Mucosa of rectum (tissue), 2 donors: Measurements from ENCODE around the gene JAML.
"Not testable (repeated sequence)": the region's sequence is repeated elsewhere in the genome, so short reads cannot be mapped to it uniquely, and the experiment has no call there.

Experiments
- H3K27ac ChIP-seq, 2 donors: one replicate each; pipeline ENCODE4 v1.7.0; 2013; ENCODE audit warnings: inconsistent platforms in 2 of 2, low read depth in 2 of 2, low read length in 2 of 2
- H3K27me3 ChIP-seq, 2 donors: one replicate each; pipeline ENCODE4 v1.7.0; 2013; ENCODE audit warnings: low read length in 2 of 2; ENCODE audit not compliant: control insufficient read depth in 2 of 2, insufficient read depth in 2 of 2
- H3K36me3 ChIP-seq, 2 donors: one replicate each; pipeline ENCODE4 v1.7.0; 2013; ENCODE audit warnings: low read length in 2 of 2; ENCODE audit not compliant: control insufficient read depth in 2 of 2, insufficient read depth in 2 of 2
- H3K4me1 ChIP-seq, 2 donors: one replicate each; pipeline ENCODE4 v1.7.0; 2013; ENCODE audit warnings: low read length in 2 of 2, mild to moderate bottlenecking in 1 of 2; ENCODE audit not compliant: control insufficient read depth in 2 of 2, insufficient read depth in 2 of 2
- H3K4me3 ChIP-seq, 2 donors: one replicate each; pipeline ENCODE4 v1.7.0; 2013; ENCODE audit warnings: low read length in 2 of 2
- H3K9ac ChIP-seq, 2 donors: one replicate each; pipeline ENCODE4 v1.7.0; 2013; ENCODE audit warnings: low read length in 2 of 2, low read depth in 1 of 2, mild to moderate bottlenecking in 1 of 2
- H3K9me3 ChIP-seq, 2 donors: one replicate each; pipeline ENCODE4 v1.7.0; 2013; ENCODE audit warnings: low read length in 2 of 2; ENCODE audit not compliant: control insufficient read depth in 2 of 2
- donor health status: healthy.
- donor health status: Normal muscosa, but diverticular disease.

The JAML gene

GRCh38 chr11:118184784-118185579, 39.8 kb downstream of the JAML start:
- Histone ChIP-seq H3K9me3 (no peaks in the 10 kb centered on the region), H3K4me1 (no peaks in the 10 kb centered on the region), H3K36me3 (no peaks in the 10 kb centered on the region), H3K9ac (no peak overlapping the region), H3K4me3 (no peak overlapping the region), H3K27me3 (peaks cover 2 to 3% of the 10 kb centered on the region in 2 donors), H3K27ac (no peak overlapping the region)

GRCh38 chr11:118183691-118184090, 41.1 kb downstream of the JAML start:
- not testable (repeated sequence) for H3K4me1 ChIP-seq, H3K4me3 ChIP-seq, H3K27ac ChIP-seq, H3K36me3 ChIP-seq, H3K27me3 ChIP-seq, H3K9ac ChIP-seq, H3K9me3 ChIP-seq

GRCh38 chr11:118180300-118180703, 44.5 kb downstream of the JAML start:
- H3K9me3 ChIP-seq, result no peaks in the 10 kb centered on the region
- H3K27me3 ChIP-seq, result peaks cover 3% of the 10 kb centered on the region in 2 donors
- H3K27ac ChIP-seq, result no peak overlapping the region
- no peaks in the 10 kb centered on the region for H3K4me1 ChIP-seq
- no peaks in the 10 kb centered on the region for H3K36me3 ChIP-seq
- H3K9ac ChIP-seq, result no peak overlapping the region
- H3K4me3 ChIP-seq, result peak overlapping the region in 1 of 2 donors; percentile 9

- no peaks in the 10 kb centered on the region for H3K36me3 ChIP-seq
- H3K9me3 ChIP-seq, result no peaks in the 10 kb centered on the region
- H3K27ac ChIP-seq, result no peak overlapping the region
- H3K4me3 ChIP-seq, result no peak overlapping the region
- H3K9ac ChIP-seq, result no peak overlapping the region
- H3K4me1 ChIP-seq, result peaks cover under 1 to 5% of the 10 kb centered on the region in 2 donors
- H3K27me3 ChIP-seq, result peaks cover 1 to 7% of the 10 kb centered on the region in 2 donors
Measured at GRCh38 chr11:118176778-118177134, 48.1 kb downstream of the JAML start.

GRCh38 chr11:118175993-118176777, 48.6 kb downstream of the JAML start, which contains the start of gene SCN2B:
Gene SCN2B, minus strand, starts transcription at chr11:118176639. Its CDS starts 208 bp downstream, at chr11:118176431.
- Histone ChIP-seq H3K27me3 (peaks cover 1 to 9% of the 10 kb centered on the region in 2 donors), H3K4me3 (peak within 1 kb of the TSS; percentile 11 to 62), H3K36me3 (no peaks in the 10 kb centered on the region), H3K27ac (peak within 1 kb of the TSS in 1 of 2 donors; percentile 23), H3K4me1 (peaks cover 2 to 10% of the 10 kb centered on the region in 2 donors), H3K9ac (no peak within 1 kb of the TSS), H3K9me3 (no peaks in the 10 kb centered on the region)

- H3K27me3 ChIP-seq, result peaks cover 4 to 13% of the 10 kb centered on the region in 2 donors
- H3K9me3 ChIP-seq, result no peaks in the 10 kb centered on the region
- no peak overlapping the region for H3K9ac ChIP-seq
- H3K4me1 ChIP-seq, result peaks cover 2 to 11% of the 10 kb centered on the region in 2 donors
- H3K27ac ChIP-seq, result no peak overlapping the region
- no peak overlapping the region for H3K4me3 ChIP-seq
- H3K36me3 ChIP-seq, result no peaks in the 10 kb centered on the region
Measured at GRCh38 chr11:118175031-118175992, 49.5 kb downstream of the JAML start.

GRCh38 chr11:118174006-118174567, 50.7 kb downstream of the JAML start:
- H3K27ac ChIP-seq, result no peak overlapping the region
- H3K36me3 ChIP-seq, result no peaks in the 10 kb centered on the region
- peaks cover 7 to 13% of the 10 kb centered on the region in 2 donors for H3K27me3 ChIP-seq
- no peak overlapping the region for H3K4me3 ChIP-seq
- H3K9me3 ChIP-seq, result no peaks in the 10 kb centered on the region
- peaks cover 2 to 11% of the 10 kb centered on the region in 2 donors for H3K4me1 ChIP-seq
- H3K9ac ChIP-seq, result no peak overlapping the region

GRCh38 chr11:118172356-118172755, 52.5 kb downstream of the JAML start:
- Histone ChIP-seq H3K9me3 (no peaks in the 10 kb centered on the region), H3K36me3 (no peaks in the 10 kb centered on the region), H3K27me3 (peaks cover 13% of the 10 kb centered on the region in 2 donors), H3K9ac (no peak overlapping the region), H3K4me3 (no peak overlapping the region), H3K4me1 (peaks cover 2 to 11% of the 10 kb centered on the region in 2 donors), H3K27ac (no peak overlapping the region)

- no peaks in the 10 kb centered on the region for H3K9me3 ChIP-seq
- H3K4me3 ChIP-seq, result no peak overlapping the region
- H3K9ac ChIP-seq, result no peak overlapping the region
- H3K27ac ChIP-seq, result no peak overlapping the region
- H3K4me1 ChIP-seq, result peaks cover 2 to 11% of the 10 kb centered on the region in 2 donors
- peaks cover 13% of the 10 kb centered on the region in 2 donors for H3K27me3 ChIP-seq
- H3K36me3 ChIP-seq, result no peaks in the 10 kb centered on the region
Measured at GRCh38 chr11:118171269-118172062, 53.3 kb downstream of the JAML start.
